AG09319 (cell line): ENCODE measurements around the gene NFKBIE.

Source experiments
- DNase-seq: peaks from one replicate; pipeline ENCODE4 v3.0.0-alpha.2; 2010; ENCODE audit warnings: low read depth; ENCODE audit errors: extremely low read depth
- CTCF ChIP-seq: IDR thresholded peaks from 2 replicates; pipeline ENCODE4 v1.5.1; 2011; ENCODE audit warnings: low read depth, mild to moderate bottlenecking, inconsistent platforms, low read length, moderate library complexity

NFKBIE gene

DNA sequence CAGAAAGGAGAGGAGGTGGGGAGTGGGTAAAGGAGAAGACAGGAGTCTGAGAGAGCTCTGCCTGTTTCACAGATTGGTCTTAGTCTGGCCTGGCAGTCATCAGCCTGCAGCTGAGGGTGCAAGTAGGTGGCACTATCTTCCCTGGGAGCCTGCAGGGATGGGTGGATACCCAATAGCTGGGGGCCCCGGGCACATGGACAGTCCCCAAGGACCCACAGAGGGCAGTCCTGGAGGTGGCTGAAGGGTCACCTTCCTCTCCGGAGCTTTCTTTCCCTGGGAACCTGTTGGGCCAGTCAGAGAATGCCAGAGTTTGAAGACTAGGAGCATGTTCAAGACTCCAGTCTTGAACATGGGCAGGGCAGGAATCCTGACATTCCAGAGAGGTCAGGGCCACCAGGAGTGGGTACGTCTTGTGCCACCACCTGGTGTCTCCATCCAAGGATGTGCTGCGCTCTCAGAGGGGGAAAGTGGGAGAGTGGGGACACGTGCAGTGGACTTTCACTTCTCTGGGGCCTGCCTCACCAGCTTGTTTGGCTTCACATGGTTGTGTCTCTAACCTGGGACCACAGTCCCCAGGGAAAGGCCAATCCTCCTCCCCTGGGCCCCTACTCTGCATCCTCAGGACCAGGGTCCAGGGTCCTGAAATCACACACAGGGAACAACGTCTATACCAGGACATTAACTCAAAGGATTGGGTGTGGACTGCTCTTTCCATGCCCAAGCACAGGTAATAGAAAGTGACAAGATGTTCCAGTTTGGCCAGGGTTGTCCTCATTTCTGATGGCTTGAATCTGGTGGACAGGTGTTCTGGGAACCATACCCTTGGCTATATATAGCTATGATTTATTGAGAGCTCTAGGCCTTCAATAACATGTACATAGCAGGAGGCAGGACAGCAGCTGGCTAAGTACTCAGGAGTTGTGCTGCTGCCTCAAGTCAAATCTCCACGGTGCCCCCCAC, 29.8 kb upstream of the NFKBIE start:
- no peak for TF ChIP-seq CTCF
- DNase-seq, result no peak

GRCh38 chr6:44292661-44293365, 27.5 kb upstream of the NFKBIE start:
- no peak for DNase-seq
- no peak for TF ChIP-seq CTCF

- no peak for DNase-seq
- no peak for TF ChIP-seq CTCF
Observed at GRCh38 chr6:44291841-44292240, 26.5 kb upstream of the NFKBIE start.

- DNase-seq, result no peak
- TF ChIP-seq CTCF, result no peak
Observed at GRCh38 chr6:44289726-44290260, 24.4 kb upstream of the NFKBIE start.

- no peak for TF ChIP-seq CTCF
- no peak for DNase-seq
Observed at GRCh38 chr6:44286747-44287146, 21.4 kb upstream of the NFKBIE start.

- DNase-seq, result no peak
- no peak for TF ChIP-seq CTCF
Observed at GRCh38 chr6:44286285-44286565, 20.9 kb upstream of the NFKBIE start.
